PFSK-1 (cell line): ENCODE measurements around the gene ADGRL3.

Experiments used
- FOXP2 ChIP-seq: optimal IDR thresholded peaks from 2 replicates; pipeline ENCODE3; 2011; ENCODE audit warnings: borderline replicate concordance, control low read depth, inconsistent platforms; ENCODE audit not compliant: insufficient read depth; ENCODE audit errors: extremely low read length, extremely low read depth
- POLR2AphosphoS5 ChIP-seq: IDR thresholded peaks from 2 replicates; pipeline ENCODE4 v1.6.1; 2012; ENCODE audit warnings: low read depth, mild to moderate bottlenecking, control low read depth, low read length, moderate library complexity
- REST ChIP-seq, 2 experiments: IDR thresholded peaks; 2 replicates each; pipeline versions ENCODE4 v1.6.1 to v1.8.0; 2011 to 2012; ENCODE audit warnings: low read depth in 2 of 2, low read length in 2 of 2, control low read depth in 1 of 2, inconsistent platforms in 1 of 2, mild to moderate bottlenecking in 1 of 2, moderate library complexity in 1 of 2; ENCODE audit not compliant: insufficient read depth in 1 of 2
- SIN3A ChIP-seq: IDR thresholded peaks from 2 replicates; pipeline ENCODE4 v1.6.1; 2012; ENCODE audit warnings: mild to moderate bottlenecking, low read length, moderate library complexity, borderline replicate concordance; ENCODE audit not compliant: insufficient read depth
- TAF1 ChIP-seq: IDR thresholded peaks from 2 replicates; pipeline ENCODE4 v1.6.1; 2012; ENCODE audit warnings: low read length, control low read depth, borderline replicate concordance; ENCODE audit not compliant: insufficient read depth

- TF ChIP-seq POLR2AphosphoS5, result no peak
- TF ChIP-seq TAF1, result no peak
- TF ChIP-seq SIN3A, result no peak
- TF ChIP-seq REST (IDR thresholded peaks at IDR 0.05; ENCODE audit: insufficient read depth in 1 of 2, low read depth in 2 of 2, low read length in 2 of 2), result no peak
- no peak for TF ChIP-seq FOXP2
Observed at GRCh38 chr4:61231421-61231820, 31.3 kb downstream of the ADGRL3 start.
